ENCODE data around the gene KRT78. TPM values are rescaled to one million over a fixed set of nuclear protein-coding genes. Genes with fewer than 3 reads are reported as not detected.

Gene KRT78
- total and polyA plus RNA-seq, 8 donors = 0.14 to 0.21 (median 0.14) TPM; not detected in 5

GRCh38 chr12:52879394-52880351 lies 30.9 kb upstream of the KRT78 start:
- H3K27me3 ChIP-seq = peaks cover 0 to 33% of the 10 kb centered on the region in 2 donors
- no peaks in the 10 kb centered on the region for H3K9me3 ChIP-seq
- TF ChIP-seq CTCF (IDR thresholded peaks at IDR 0.05) = peak; percentile 46 to 76
- H3K27ac ChIP-seq = no peak overlapping the region
- no peaks in the 10 kb centered on the region for H3K36me3 ChIP-seq
- peaks cover 6 to 23% of the 10 kb centered on the region in 2 donors for H3K4me1 ChIP-seq
- intact Hi-C loops (cut with DNase I) = loop anchor here in 1 of 2 donors (5.0 to 10.0 kb wide), 2 partner anchors 297 to 725 kb away; no protein-coding TSS in a partner anchor
- peak overlapping the region in 1 of 2 donors; percentile 20 for H3K4me3 ChIP-seq
- DNase-seq (peak; percentile 75 to 92 (median 82)), ATAC-seq (peak; percentile 94)

GRCh38 chr12:52878507-52879393 lies 30.0 kb upstream of the KRT78 start:
- H3K27ac ChIP-seq = no peak overlapping the region

GRCh38 chr12:52877242-52877641 lies 28.4 kb upstream of the KRT78 start:
- H3K4me3 ChIP-seq = no peak overlapping the region
- DNase-seq = no peak
- peaks cover 0 to 36% of the 10 kb centered on the region in 2 donors for H3K27me3 ChIP-seq
- no peaks in the 10 kb centered on the region for H3K9me3 ChIP-seq
- no peak for ATAC-seq
- no peaks in the 10 kb centered on the region for H3K36me3 ChIP-seq
- H3K27ac ChIP-seq = no peak overlapping the region
- TF ChIP-seq CTCF (IDR thresholded peaks at IDR 0.05) = no peak
- intact Hi-C loops (cut with DNase I) = loop anchor here in 1 of 2 donors (5.0 kb wide), 1 partner anchor 295 kb away; no protein-coding TSS in a partner anchor
- H3K4me1 ChIP-seq = peaks cover 17 to 33% of the 10 kb centered on the region in 2 donors

More at GRCh38 chr12:52878507-52879393, 30.0 kb upstream of the KRT78 start:
- Histone ChIP-seq H3K9me3 (no peaks in the 10 kb centered on the region), H3K27me3 (peaks cover 0 to 38% of the 10 kb centered on the region in 2 donors), H3K36me3 (no peaks in the 10 kb centered on the region), H3K4me3 (no peak overlapping the region), H3K4me1 (peaks cover 13 to 27% of the 10 kb centered on the region in 2 donors)
- intact Hi-C loops (cut with DNase I) = loop anchor here in 1 of 2 donors (5.0 kb wide), 1 partner anchor 296 kb away; no protein-coding TSS in a partner anchor
- no peak for TF ChIP-seq CTCF (IDR thresholded peaks at IDR 0.05)
- no peak for DNase-seq
- no peak for ATAC-seq

- intact Hi-C loops (cut with DNase I) = loop anchor here in 1 of 2 donors (5.0 kb wide), 1 partner anchor 294 kb away; no protein-coding TSS in a partner anchor
- ATAC-seq (peak; percentile 7), DNase-seq (peak in 1 of 4 donors; percentile 89)
- TF ChIP-seq CTCF (IDR thresholded peaks at IDR 0.05) = no peak
- Histone ChIP-seq H3K4me3 (no peak overlapping the region), H3K4me1 (peaks cover 17 to 41% of the 10 kb centered on the region in 2 donors), H3K36me3 (no peaks in the 10 kb centered on the region), H3K27me3 (peaks cover 0 to 28% of the 10 kb centered on the region in 2 donors), H3K27ac (no peak overlapping the region), H3K9me3 (no peaks in the 10 kb centered on the region)
Measured at GRCh38 chr12:52876372-52876771, 27.6 kb upstream of the KRT78 start.

Data from left lung (tissue), 10 donors.